K562 (cell line): ENCODE results near the gene TFDP1.

Source experiments
- NONO ChIP-seq, 2 experiments: fragments of 200-400 bp in 1 of 2; fragments of 450-650 bp in 1 of 2; formaldehyde crosslinking in 1 of 2; IDR thresholded peaks; 2 replicates each; pipeline ENCODE4 v1.6.1; 2017; ENCODE audit warnings: low read depth in 2 of 2, mild to moderate bottlenecking in 2 of 2, moderate library complexity in 2 of 2, low read length in 1 of 2
- ZNF217 ChIP-seq: sonication (generic); formaldehyde crosslinking; IDR thresholded peaks from 2 replicates; pipeline ENCODE4 v1.8.0; 2022; ENCODE audit warnings: mild to moderate bottlenecking, missing genetic modification reagents

DNA sequence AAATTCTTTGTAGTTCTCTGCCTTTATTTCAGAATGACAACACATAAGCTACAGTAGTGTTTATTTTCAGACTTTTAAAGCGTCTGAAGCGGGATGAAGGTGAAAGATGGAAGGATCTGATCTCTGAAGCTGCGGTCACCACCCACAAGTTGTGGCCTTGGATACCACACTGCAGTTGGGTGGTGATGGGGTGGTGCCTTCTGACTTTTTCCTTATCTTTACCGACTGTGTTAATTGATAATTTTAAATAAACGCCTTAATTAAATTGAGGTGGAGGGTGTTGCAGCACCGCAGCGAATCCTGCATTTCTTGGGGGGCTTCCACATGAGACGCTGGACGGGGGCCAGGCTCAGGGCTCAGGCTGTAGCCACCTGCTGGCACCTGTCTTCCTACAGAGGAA lies 1.3 kb downstream of the TFDP1 start:
- TF ChIP-seq ZNF217 (CRISPR knock-in tag) (no peak), NONO (IDR thresholded peaks at IDR 0.05; ENCODE audit: low read depth in 2 of 2, low read length in 1 of 2) (no peak)
